GM19240 (cell line): ENCODE results near the gene ANKRD24.
"Not testable (repeated sequence)": the region's sequence is repeated elsewhere in the genome, so short reads cannot be mapped to it uniquely, and the experiment has no call there.

Experiments
- DNase-seq: peaks from one replicate; pipeline ENCODE4 v3.0.0; 2011; ENCODE audit warnings: low spot score; ENCODE audit not compliant: insufficient read length

The ANKRD24 gene

DNA sequence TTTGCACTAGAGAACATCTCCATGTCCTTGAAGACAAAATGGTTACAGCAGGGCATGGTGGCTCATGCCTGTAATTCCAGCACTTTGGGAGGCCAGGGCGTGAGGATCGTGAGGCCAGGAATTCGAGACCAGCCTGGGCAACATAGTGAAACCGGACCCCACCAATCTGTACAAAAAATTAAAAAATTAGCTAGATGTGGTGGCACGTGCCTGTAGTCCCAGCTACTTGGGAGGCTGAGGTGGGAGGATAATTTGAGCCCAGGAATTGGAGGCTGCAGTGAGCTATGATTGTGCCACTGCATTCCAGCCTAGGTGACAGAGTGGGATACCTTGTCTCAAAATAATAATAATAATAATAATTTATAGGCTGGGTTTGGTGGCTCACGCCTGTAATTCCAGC lies 47.7 kb downstream of the ANKRD24 start:
- DNase-seq: not testable (repeated sequence)

- DNase-seq: not testable (repeated sequence)
Measured at GRCh38 chr19:4231521-4231920, 49.0 kb downstream of the ANKRD24 start.

DNA sequence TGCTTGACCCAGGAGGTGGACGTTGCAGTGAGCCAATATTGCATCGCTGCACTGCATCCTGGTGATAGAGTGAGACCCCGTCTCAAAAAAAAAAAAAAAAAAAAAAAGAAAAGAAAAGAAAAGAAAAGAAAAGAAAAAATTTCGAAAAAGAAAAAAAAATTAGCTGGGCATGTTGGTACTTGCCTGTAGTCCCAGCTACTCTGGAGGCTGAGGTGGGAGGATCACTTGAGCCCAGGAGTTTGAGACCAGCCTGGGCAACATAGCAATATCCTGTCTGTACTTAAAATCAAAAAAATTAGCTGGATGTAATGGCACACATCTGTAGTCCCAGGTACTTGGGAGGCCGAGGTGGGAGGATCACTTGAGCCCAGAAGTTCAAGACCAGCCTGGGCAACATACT lies 49.6 kb downstream of the ANKRD24 start:
- not testable (repeated sequence) for DNase-seq

GRCh38 chr19:4232614-4233281 lies 50.3 kb downstream of the ANKRD24 start:
- no peak for DNase-seq

GRCh38 chr19:4233282-4233853 lies 50.9 kb downstream of the ANKRD24 start:
- DNase-seq: no peak

DNA sequence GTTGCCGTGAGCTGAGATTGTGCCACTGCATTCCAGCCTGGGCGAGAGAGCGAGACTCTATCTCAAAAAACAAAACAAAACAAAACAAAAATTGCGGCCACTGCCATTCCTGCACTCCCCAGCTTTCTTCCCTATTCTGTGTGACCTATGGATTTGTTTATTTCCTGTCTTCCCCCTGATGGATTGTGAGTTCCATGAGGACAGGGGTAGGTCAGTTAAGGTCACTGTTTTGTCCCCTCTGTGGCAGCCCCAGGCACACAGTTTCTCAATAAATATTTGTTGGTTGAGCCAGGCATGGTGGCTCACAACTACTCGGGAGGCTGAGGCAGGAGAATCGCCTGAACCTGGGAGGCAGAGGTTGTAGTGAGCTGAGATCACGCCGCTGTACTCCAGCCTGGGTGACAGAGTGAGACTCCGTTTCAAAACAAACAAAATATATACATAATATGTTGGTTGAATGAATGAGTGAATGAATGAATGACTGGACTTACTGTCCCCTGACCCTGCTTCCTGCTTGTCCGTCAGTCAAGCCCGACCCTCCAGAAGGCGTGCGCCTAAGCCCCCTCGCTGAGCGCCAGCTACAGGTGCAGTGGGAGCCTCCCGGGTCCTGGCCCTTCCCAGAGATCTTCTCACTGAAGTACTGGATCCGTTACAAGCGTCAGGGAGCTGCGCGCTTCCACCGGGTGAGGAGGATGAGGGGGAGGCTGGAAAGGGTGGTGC lies 51.8 kb downstream of the ANKRD24 start:
- DNase-seq: no peak

DNA sequence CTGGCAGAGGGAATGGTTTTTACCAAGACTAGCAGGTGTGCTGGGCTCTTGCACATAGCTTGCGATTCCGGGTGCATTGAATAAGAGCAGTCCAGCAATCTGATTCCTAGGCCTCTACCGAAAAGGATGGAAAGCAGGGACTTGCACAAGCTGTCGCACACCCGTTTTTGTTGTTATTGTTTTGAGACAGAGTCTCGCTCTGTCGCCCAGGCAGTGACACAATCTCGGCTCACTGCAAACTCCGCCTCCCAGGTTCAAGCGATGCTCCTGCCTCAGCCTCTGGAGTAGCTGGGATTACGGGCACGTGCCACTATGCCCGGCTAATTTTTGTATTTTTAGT lies 52.3 kb downstream of the ANKRD24 start:
- DNase-seq: no peak

DNA sequence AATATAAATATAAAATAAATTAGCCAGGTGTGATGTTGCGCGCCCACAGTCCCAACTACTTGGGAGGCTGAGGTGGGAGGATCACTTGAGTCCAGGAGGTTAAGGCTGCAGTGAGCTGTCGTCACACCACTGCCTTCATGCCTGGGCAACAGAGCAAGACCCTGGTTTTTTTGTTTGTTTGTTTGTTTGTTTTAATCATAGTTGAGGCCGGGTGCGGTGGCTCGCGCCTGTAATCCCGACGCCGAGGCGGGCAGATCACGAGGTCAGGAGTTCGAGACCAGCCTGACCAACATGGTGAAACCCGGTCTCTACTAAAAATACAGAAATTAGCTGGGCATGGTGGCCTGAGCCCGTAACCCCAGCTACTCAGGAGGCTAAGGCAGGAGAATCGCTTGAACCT lies 55.0 kb downstream of the ANKRD24 start:
- not testable (repeated sequence) for DNase-seq

DNA sequence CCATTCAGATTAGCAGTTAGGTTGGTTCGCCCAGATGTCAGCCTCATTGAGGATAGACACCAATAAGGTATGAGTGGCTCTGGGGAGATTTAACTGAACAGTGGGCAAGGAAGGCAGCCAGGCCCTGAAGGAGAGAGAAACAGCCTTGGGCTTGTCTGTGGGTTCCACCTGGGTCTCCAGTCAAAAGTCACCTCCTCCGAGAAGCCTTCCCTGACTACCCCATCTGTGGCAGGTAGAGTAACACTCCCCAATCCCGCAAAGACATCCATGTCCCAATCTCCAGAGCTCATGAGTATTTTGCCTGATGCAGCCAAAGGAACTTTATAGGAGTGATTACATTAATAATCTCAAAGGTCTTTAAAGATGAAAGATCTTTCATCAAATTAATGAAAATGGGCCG lies 56.3 kb downstream of the ANKRD24 start:
- DNase-seq: no peak

DNA sequence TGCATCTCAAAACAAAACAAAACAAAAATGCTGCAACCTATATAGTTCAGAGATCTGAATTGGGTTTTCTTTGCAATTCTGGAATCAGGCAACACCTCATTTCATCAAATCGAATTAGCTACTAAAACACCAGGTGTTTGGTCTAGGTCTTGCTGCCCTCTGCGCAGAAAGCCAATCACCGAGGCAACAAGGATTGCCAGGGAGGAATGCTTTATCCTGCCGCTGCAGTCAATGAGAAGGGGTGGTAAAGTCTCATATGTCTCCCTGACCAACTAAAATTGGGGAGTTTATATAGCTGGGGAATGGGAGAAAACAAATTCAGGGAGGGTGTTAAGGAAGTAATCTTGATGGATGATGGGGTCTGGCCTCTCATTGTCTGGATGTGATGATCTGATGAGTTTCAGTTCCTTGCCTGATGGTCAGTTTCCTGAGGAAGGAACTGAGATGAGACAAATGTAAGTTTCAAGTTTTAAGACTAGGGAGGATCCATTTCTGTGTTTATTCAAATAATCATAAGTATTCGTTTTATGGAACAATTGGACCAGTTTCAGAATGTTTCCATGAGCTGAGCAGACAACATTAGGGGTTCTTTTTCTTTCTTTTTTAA lies 59.4 kb downstream of the ANKRD24 start:
- no peak for DNase-seq

DNA sequence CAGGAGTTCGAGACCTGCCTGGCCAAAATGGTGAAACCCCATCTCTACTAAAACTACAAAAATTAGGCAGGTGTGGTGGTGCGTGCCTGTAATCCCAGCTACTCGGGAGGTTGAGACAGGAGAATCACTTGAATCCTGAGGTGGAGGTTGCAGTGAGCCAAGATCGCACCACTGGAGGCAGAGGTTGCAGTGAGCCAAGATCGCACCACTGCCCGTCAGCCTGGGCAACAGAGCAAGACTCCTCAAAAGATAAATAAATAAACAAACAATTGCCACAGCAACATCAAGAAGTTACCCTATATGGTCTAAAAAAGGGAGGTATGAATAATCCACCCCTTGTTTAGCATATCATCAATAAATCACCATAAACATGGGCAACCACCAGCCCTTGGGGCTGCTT lies 63.4 kb downstream of the ANKRD24 start:
- not testable (repeated sequence) for DNase-seq

DNA sequence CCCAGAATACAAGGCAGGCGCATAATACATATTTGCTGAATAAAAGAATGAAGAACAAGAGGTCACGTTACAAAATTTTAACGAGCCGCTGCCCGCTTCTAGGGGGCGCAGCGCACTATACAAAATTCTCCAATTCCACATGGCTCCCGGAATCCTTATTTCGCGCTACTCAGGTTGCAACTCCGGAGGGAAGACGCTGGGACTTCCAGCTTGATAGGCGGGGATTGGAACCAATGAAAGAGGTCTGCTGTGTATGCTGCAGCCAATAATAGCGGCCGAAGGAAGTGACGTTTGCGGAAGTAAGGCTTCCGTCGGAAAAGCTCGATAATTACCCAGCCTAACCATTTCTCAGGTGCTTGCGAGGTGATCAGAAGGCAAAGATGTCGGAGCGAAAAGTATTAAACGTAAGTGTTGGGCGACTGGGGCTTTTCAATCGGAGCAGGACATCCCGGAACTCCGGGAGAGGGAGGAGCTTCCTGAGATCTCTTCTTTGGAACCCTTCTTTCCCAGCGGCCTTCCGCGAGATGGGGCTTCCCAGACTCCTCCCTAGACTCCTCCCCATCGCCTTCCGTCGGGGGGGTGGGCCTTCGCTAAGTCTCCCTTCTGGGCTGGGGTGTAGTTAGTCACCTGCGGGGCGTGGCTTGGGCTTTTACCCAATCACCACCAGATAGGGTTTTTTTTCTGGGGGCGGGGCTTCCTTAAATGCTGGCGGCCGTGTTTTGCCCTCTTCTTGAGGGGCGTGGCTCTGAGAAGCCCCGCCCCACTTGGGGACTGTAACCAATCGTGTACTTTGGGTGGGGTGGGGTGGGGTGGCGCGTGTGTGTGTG lies 64.5 kb downstream of the ANKRD24 start, which contains the start of gene YJU2:
Gene YJU2 (plus strand): TSS at position 314 of the 827 bp plus-strand sequence. CDS start 67 bp downstream, at position 381.
- DNase-seq: peak; percentile 99

DNA sequence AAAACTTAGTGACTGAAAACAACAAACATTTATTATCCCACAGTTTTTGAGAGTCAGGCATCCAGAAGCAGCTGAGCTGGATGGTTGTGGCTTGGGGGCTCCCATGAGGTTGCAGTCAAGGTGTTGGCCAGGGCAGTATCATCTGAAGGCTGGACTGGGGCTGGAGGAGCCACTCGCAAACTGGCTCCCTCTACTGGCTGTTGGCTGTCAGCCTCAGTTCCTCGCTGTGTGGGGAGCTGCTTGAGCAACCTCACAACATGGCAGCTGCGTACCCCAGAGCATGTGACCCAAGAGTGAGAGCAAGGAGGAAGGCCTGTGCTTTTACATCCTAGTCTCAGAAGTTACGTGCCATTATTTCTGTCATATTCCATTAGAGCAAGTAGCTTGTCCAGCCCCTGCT lies 74.1 kb downstream of the ANKRD24 start:
- DNase-seq: no peak

GRCh38 chr19:4257025-4257424 lies 74.5 kb downstream of the ANKRD24 start:
- DNase-seq: no peak

DNA sequence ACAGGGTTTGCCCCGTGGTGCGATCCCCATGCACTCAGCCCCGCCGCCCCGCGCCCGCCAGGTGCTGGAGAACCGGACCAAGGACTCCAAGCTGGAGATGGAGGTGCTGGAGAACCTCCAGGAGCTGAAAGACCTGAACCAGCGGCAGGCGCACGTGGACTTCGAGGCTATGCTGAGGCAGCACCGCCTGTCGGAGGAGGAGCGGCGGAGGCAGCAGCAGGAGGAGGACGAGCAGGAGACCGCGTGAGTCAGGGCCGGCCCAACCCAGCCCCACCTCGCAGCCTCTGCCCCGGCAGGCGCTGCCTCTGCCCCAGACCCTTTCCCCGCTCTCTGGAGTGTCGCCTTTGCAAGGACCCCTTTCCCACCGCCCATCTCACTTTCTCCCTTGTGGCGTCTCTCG lies 75.7 kb downstream of the ANKRD24 start:
- no peak for DNase-seq

DNA sequence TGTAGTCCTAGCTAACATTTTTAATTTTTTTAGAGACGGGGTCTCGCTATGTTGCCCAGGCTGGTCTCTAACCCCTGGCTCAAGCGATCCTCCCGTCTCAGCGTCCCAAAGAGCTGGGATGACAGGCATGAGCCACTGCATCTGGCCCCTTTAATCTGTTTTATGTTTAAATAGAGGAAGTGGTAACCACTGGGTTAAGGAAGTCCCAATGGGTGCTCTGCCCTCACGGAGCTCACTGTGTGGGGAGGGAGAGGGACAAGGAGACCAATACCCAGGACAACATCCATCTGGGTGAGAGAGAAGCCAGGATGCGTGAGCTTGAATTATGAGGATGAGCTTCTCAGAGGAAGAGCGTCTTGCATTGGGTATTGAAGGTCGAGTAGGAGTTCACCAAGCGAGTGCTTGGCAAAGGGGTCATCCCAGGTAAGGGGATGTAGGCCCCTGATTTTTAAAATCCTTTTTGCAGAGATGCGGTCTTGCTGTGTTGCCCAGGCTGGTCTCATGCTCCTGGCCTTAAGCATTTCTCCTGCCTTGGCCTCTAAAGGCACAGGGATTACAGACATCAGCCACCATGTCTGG lies 78.2 kb downstream of the ANKRD24 start:
- no peak for DNase-seq

GRCh38 chr19:4264812-4265211 lies 82.3 kb downstream of the ANKRD24 start:
- DNase-seq: no peak

DNA sequence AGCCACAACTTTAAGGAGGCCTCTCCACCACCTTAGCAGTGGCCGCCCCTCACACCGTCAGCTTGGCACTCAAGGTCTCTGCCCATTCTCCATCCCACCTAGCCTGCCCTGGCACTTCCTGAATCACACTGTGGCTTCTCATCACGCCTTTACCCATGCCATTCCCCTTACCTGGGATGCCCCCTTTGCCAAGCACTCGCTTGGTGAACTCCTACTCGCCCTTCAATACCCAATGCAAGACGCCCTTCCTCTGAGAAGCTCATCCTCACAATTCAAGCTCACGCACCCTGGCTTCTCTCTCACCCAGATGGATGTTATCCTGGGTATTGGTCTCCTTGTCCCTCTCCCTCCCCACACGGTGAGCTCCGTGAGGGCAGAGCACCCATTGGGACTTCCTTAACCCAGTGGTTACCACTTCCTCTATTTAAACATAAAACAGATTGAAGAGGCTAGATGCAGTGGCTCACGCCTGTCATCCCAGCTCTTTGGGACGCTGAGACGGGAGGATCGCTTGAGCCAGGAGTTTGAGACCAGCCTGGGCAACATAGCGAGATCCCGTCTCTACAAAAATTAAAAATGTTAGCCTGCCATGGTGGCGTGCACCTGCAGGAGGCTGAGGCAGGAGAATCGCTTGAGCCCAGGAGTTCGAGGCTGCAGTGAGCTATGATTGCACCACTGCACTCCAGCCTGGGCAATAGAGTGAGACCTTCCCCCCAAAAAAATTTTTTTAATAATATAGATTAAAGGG lies 83.9 kb downstream of the ANKRD24 start:
- DNase-seq: no peak

DNA sequence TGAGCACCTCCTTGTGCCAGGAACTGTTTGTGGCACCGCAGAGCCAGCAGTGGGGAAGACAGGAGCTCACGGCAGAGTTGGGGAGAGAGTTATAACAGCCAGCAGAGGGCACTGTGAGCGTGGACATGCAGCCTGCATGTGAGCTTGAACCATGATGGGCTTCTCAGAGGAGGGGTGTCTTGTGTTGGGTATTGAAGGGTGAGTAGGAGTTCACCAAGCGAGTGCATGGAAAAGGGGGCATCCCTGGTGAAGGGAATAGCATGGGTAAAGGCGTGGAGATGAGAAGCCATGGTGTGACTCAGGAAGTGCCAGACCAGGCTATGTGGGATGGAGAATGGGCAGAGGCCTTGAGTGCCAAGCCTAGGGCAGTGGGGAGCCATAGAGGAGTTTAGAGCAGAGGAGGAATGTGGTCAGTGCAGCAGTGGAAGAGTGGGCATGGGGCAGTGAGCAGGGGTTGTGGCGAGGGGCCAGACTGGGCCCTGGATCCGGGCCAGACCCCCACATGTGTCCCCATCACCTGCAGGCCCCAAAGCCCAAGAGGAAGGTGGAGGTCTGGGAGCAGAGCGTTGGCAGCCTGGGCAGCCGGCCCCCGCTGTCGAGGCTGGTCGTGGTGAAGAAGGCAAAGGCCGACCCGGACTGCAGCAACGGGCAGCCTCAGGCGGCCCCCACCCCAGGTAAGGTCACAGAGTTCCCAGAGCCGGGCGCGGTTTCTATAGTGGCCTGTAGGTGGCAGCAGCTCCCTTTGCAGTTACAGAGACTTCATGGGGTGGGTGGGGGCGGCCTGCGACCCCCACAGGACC lies 84.8 kb downstream of the ANKRD24 start:
- DNase-seq: peak; percentile 50
